ENCODE data around the gene USP3.

GRCh38 chr15:63611177-63611576 lies 106.8 kb downstream of the USP3 start:
- TF ChIP-seq, protein P1, sequence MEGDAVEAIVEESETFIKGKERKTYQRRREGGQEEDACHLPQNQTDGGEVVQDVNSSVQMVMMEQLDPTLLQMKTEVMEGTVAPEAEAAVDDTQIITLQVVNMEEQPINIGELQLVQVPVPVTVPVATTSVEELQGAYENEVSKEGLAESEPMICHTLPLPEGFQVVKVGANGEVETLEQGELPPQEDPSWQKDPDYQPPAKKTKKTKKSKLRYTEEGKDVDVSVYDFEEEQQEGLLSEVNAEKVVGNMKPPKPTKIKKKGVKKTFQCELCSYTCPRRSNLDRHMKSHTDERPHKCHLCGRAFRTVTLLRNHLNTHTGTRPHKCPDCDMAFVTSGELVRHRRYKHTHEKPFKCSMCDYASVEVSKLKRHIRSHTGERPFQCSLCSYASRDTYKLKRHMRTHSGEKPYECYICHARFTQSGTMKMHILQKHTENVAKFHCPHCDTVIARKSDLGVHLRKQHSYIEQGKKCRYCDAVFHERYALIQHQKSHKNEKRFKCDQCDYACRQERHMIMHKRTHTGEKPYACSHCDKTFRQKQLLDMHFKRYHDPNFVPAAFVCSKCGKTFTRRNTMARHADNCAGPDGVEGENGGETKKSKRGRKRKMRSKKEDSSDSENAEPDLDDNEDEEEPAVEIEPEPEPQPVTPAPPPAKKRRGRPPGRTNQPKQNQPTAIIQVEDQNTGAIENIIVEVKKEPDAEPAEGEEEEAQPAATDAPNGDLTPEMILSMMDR (conservative IDR thresholded peaks at IDR 0.05), result no peak
- no peak for TF ChIP-seq ZFX (IDR thresholded peaks at IDR 0.05)
